Bronchial epithelial cell (primary cell): ENCODE measurements around the gene CAMK1. TPM values are rescaled to one million over a fixed set of nuclear protein-coding genes. Genes with fewer than 3 reads are reported as not detected.

Source experiments
- DNase-seq: peaks from one replicate; pipeline ENCODE4 v3.0.0-alpha.2; 2010; ENCODE audit warnings: low read depth
- FAIRE-seq: peaks from 2 replicates; lab custom pipeline; 2011; peaks lifted over from hg19 to GRCh38; lab: Jason Lieb, UNC
- H3K27me3 ChIP-seq: 2 replicates; pipeline ENCODE4 v1.5.1; 2011; ENCODE audit warnings: low read length; ENCODE audit not compliant: control insufficient read depth, insufficient read depth
- H3K36me3 ChIP-seq: 2 replicates; pipeline ENCODE4 v1.5.1; 2011; ENCODE audit warnings: low read length; ENCODE audit not compliant: control insufficient read depth, insufficient read depth
- H3K4me3 ChIP-seq: 2 replicates; pipeline ENCODE4 v1.5.1; 2011; ENCODE audit warnings: mild to moderate bottlenecking, low read depth, low read length, control low read depth
- total RNA-seq: library from RNA; depleted of rRNA; stranded (reverse); fragments of >200 nt; gene quantifications from 2 replicates; pipeline ENCODE4 v1.2.1, GENCODE V29; 2014
- TF ChIP-seq, protein P1 (sequence below): IDR thresholded peaks from 2 replicates; pipeline ENCODE4 v1.5.1; 2011; ENCODE audit warnings: mild to moderate bottlenecking, moderate library complexity, low read length, control low read depth, inconsistent platforms; ENCODE audit not compliant: insufficient read depth, severe bottlenecking

CAMK1 gene
- total RNA-seq, 1 donor from 2014 or later: 18.2 TPM

DNA sequence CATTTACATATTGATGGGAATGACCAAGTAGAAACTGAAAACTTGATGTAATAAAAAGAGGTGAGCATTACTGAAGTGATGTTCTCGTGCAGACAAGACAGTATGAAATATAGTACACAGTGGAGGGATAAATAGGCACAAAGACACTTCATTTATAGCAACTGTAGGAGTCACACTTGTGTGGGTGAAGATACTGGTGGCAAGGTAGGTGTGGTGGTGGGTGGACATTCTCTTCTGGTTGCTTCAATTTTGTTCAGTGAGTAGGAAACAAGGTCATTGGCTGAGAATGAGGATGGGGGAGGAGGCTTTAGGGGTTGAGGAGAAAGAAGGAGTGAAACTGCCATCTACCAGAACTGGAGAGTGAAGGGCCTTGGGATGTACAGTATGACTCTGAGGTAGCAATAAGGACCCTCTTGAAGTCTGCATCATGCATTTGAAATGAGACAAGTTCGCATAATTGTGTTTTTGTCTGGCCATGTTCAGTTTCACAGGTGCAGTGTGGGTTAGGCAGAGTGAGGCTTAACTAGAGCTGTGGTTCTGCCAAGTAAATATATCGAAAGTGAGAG, 59.5 kb downstream of the CAMK1 start:
- no peak overlapping the region for H3K4me3 ChIP-seq
- DNase-seq (no peak), FAIRE-seq (no peak)
- peaks cover 2% of the 10 kb centered on the region for H3K27me3 ChIP-seq
- TF ChIP-seq, protein P1, sequence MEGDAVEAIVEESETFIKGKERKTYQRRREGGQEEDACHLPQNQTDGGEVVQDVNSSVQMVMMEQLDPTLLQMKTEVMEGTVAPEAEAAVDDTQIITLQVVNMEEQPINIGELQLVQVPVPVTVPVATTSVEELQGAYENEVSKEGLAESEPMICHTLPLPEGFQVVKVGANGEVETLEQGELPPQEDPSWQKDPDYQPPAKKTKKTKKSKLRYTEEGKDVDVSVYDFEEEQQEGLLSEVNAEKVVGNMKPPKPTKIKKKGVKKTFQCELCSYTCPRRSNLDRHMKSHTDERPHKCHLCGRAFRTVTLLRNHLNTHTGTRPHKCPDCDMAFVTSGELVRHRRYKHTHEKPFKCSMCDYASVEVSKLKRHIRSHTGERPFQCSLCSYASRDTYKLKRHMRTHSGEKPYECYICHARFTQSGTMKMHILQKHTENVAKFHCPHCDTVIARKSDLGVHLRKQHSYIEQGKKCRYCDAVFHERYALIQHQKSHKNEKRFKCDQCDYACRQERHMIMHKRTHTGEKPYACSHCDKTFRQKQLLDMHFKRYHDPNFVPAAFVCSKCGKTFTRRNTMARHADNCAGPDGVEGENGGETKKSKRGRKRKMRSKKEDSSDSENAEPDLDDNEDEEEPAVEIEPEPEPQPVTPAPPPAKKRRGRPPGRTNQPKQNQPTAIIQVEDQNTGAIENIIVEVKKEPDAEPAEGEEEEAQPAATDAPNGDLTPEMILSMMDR: no peak
- H3K36me3 ChIP-seq: no peaks in the 10 kb centered on the region

Other genes starting within 250 kb of the CAMK1 start
- gene LHFPL4, start 216.1 kb downstream of the CAMK1 start, total RNA-seq: not detected in 2 replicates
- gene MTMR14, start 120.4 kb downstream of the CAMK1 start, total RNA-seq: 32.9 and 44.9 TPM in 2 replicates
- not detected in 2 replicates for gene CPNE9, start 66.1 kb downstream of the CAMK1 start, total RNA-seq
- gene BRPF1, start 38.2 kb downstream of the CAMK1 start, total RNA-seq: 14.0 and 14.7 TPM in 2 replicates
- gene OGG1, start 20.0 kb downstream of the CAMK1 start, total RNA-seq: 21.6 and 26.5 TPM in 2 replicates
- gene TADA3, start 22.5 kb upstream of the CAMK1 start, total RNA-seq: 46.9 and 78.5 TPM in 2 replicates
- gene ARPC4, start 23.1 kb upstream of the CAMK1 start, total RNA-seq: 192 and 204 TPM in 2 replicates
- 11.3 and 17.3 TPM in 2 replicates for gene TTLL3, start 40.3 kb upstream of the CAMK1 start, total RNA-seq
- 34.5 and 36.2 TPM in 2 replicates for gene RPUSD3, start 74.1 kb upstream of the CAMK1 start, total RNA-seq
- gene CIDEC, start 110.3 kb upstream of the CAMK1 start, total RNA-seq: not detected in 2 replicates
- gene JAGN1, start 120.7 kb upstream of the CAMK1 start, total RNA-seq: 24.5 and 35.5 TPM in 2 replicates
- 0.53 and 2.6 TPM in 2 replicates for gene IL17RE, start 132.9 kb upstream of the CAMK1 start, total RNA-seq
- gene IL17RC, start 147.2 kb upstream of the CAMK1 start, total RNA-seq: 21.1 and 31.7 TPM in 2 replicates
- 22.1 and 35.8 TPM in 2 replicates for gene CRELD1, start 163.9 kb upstream of the CAMK1 start, total RNA-seq
- 0.26 and 0.38 TPM in 2 replicates for gene PRRT3, start 182.5 kb upstream of the CAMK1 start, total RNA-seq
- gene EMC3, start 216.9 kb upstream of the CAMK1 start, total RNA-seq: 48.1 and 49.5 TPM in 2 replicates